HG03025 (cell line): ENCODE measurements around the gene SLCO2A1.

Experiments
- ATAC-seq: cut with Tn5 transposase; IDR thresholded peaks from one replicate; pipeline ENCODE4 v1.9.1; 2021; ENCODE audit warnings: mild to moderate bottlenecking, moderate library complexity; ENCODE audit not compliant: unreplicated experiment, low FRiP score

SLCO2A1 gene

GRCh38 chr3:133984975-133985374 is 44.8 kb downstream of the SLCO2A1 start:
- ATAC-seq: no peak

GRCh38 chr3:133983576-133984560 is 45.9 kb downstream of the SLCO2A1 start:
- ATAC-seq: no peak

- ATAC-seq: no peak
Observed at GRCh38 chr3:133983126-133983525, 46.6 kb downstream of the SLCO2A1 start.

GRCh38 chr3:133980550-133980949 is 49.2 kb downstream of the SLCO2A1 start:
- no peak for ATAC-seq

GRCh38 chr3:133980035-133980434 is 49.7 kb downstream of the SLCO2A1 start:
- no peak for ATAC-seq

GRCh38 chr3:133979553-133979952 is 50.2 kb downstream of the SLCO2A1 start:
- no peak for ATAC-seq

GRCh38 chr3:133977568-133977967 is 52.2 kb downstream of the SLCO2A1 start:
- no peak for ATAC-seq

GRCh38 chr3:133973249-133973980 is 56.3 kb downstream of the SLCO2A1 start:
- no peak for ATAC-seq

GRCh38 chr3:133972156-133972555 is 57.6 kb downstream of the SLCO2A1 start:
- ATAC-seq: no peak

- no peak for ATAC-seq
Observed at GRCh38 chr3:133970916-133971315, 58.8 kb downstream of the SLCO2A1 start.

- no peak for ATAC-seq
Observed at GRCh38 chr3:133970339-133970738, 59.4 kb downstream of the SLCO2A1 start.

- ATAC-seq: no peak
Observed at GRCh38 chr3:133967992-133968892, 61.5 kb downstream of the SLCO2A1 start.

GRCh38 chr3:133966954-133967353 is 62.8 kb downstream of the SLCO2A1 start:
- no peak for ATAC-seq

- no peak for ATAC-seq
Observed at GRCh38 chr3:133965906-133966305, 63.8 kb downstream of the SLCO2A1 start.

- no peak for ATAC-seq
Observed at GRCh38 chr3:133965013-133965570, 64.6 kb downstream of the SLCO2A1 start.

- no peak for ATAC-seq
Observed at GRCh38 chr3:133964547-133964946, 65.2 kb downstream of the SLCO2A1 start.

- no peak for ATAC-seq
Observed at GRCh38 chr3:133963657-133964396, 65.9 kb downstream of the SLCO2A1 start.

- ATAC-seq: no peak
Observed at GRCh38 chr3:133962849-133963248, 66.9 kb downstream of the SLCO2A1 start.

GRCh38 chr3:133958071-133958805 is 71.5 kb downstream of the SLCO2A1 start:
- no peak for ATAC-seq
